Neuronal stem cell (in vitro differentiated cells): ENCODE measurements around the gene AHRR.

Source experiments
- DNase-seq: peaks from one replicate; pipeline ENCODE4 v3.0.0-alpha.2; 2013; ENCODE audit warnings: low spot score
- H2AFZ ChIP-seq: one replicate; pipeline ENCODE4 v1.6.1; 2013; ENCODE audit warnings: mild to moderate bottlenecking, low read length, inconsistent platforms
- H2AK5ac ChIP-seq: 2 replicates; pipeline ENCODE4 v1.6.1; 2013; ENCODE audit warnings: low read depth, mild to moderate bottlenecking, inconsistent platforms, low read length, moderate library complexity, mixed read lengths
- H2BK120ac ChIP-seq: 2 replicates; pipeline ENCODE4 v1.6.1; 2013; ENCODE audit warnings: low read depth, mild to moderate bottlenecking, inconsistent platforms, low read length, moderate library complexity, mixed read lengths
- H2BK12ac ChIP-seq: one replicate; pipeline ENCODE4 v1.6.1; 2013; ENCODE audit warnings: low read length, inconsistent platforms
- H2BK15ac ChIP-seq: 2 replicates; pipeline ENCODE4 v1.6.1; 2013; ENCODE audit warnings: mild to moderate bottlenecking, low read length, inconsistent platforms, mixed read lengths
- H2BK5ac ChIP-seq: one replicate; pipeline ENCODE4 v1.6.1; 2013; ENCODE audit warnings: inconsistent platforms, mild to moderate bottlenecking, low read length, moderate library complexity
- H3K14ac ChIP-seq: one replicate; pipeline ENCODE4 v1.6.1; 2013; ENCODE audit warnings: low read length, inconsistent platforms
- H3K18ac ChIP-seq: 2 replicates; pipeline ENCODE4 v1.6.1; 2013; ENCODE audit warnings: low read length, inconsistent platforms
- H3K23ac ChIP-seq: 2 replicates; pipeline ENCODE4 v1.6.1; 2013; ENCODE audit warnings: low read depth, mild to moderate bottlenecking, mixed read lengths, low read length, inconsistent platforms; ENCODE audit not compliant: poor library complexity
- H3K27ac ChIP-seq: replicated peaks from 3 replicates; pipeline ENCODE4 v1.5.1; 2013; ENCODE audit warnings: low read length, inconsistent platforms
- H3K27me3 ChIP-seq, 3 experiments: 2 replicates each; pipeline ENCODE4 v1.6.1; 2013; ENCODE audit warnings: low read length in 3 of 3, mild to moderate bottlenecking in 2 of 3, inconsistent platforms in 1 of 3, low read depth in 1 of 3, mixed read lengths in 1 of 3, moderate library complexity in 1 of 3; ENCODE audit not compliant: control insufficient read depth in 3 of 3, insufficient read depth in 3 of 3
- H3K36me3 ChIP-seq, 2 donors: replicated peaks in 1 of 2; 2 replicates each; pipeline ENCODE4 v1.6.1; 2013; ENCODE audit warnings: low read length in 2 of 2; ENCODE audit not compliant: control insufficient read depth in 2 of 2, insufficient read depth in 2 of 2
- H3K4ac ChIP-seq: 2 replicates; pipeline ENCODE4 v1.6.1; 2013; ENCODE audit warnings: inconsistent platforms, mild to moderate bottlenecking, low read length, moderate library complexity
- H3K4me1 ChIP-seq, 2 donors: 1 replicate in 1 of 2; 2 replicates in 1 of 2; pipeline ENCODE4 v1.6.1; 2013; ENCODE audit warnings: low read length in 2 of 2, low read depth in 1 of 2; ENCODE audit not compliant: control insufficient read depth in 2 of 2, insufficient read depth in 1 of 2
- H3K4me2 ChIP-seq: one replicate; pipeline ENCODE4 v1.6.1; 2013; ENCODE audit warnings: mild to moderate bottlenecking, low read length, inconsistent platforms; ENCODE audit not compliant: insufficient read depth, poor library complexity, severe bottlenecking
- H3K4me3 ChIP-seq, 2 donors: 2 replicates each; pipeline ENCODE4 v1.5.1; 2013; ENCODE audit warnings: low read length in 2 of 2, mild to moderate bottlenecking in 2 of 2, inconsistent platforms in 1 of 2, moderate library complexity in 1 of 2
- H3K79me1 ChIP-seq: one replicate; pipeline ENCODE4 v1.6.1; 2013; ENCODE audit warnings: low read depth, mild to moderate bottlenecking, inconsistent platforms, low read length, moderate library complexity
- H3K9ac ChIP-seq: one replicate; pipeline ENCODE4 v1.6.1; 2013; ENCODE audit warnings: mild to moderate bottlenecking, low read depth, low read length, inconsistent platforms; ENCODE audit not compliant: poor library complexity
- H3K9me3 ChIP-seq, 2 donors: replicated peaks in 1 of 2; 2 replicates each; pipeline versions ENCODE3 to v1.6.1; 2013; ENCODE audit warnings: low read length in 2 of 2, mild to moderate bottlenecking in 2 of 2, inconsistent platforms in 1 of 2, low read depth in 1 of 2, mixed read lengths in 1 of 2, moderate library complexity in 1 of 2; ENCODE audit not compliant: control insufficient read depth in 2 of 2, insufficient read depth in 1 of 2
- H4K8ac ChIP-seq: one replicate; pipeline ENCODE4 v1.6.1; 2013; ENCODE audit warnings: low read depth, mild to moderate bottlenecking, inconsistent platforms, low read length, moderate library complexity
- H4K91ac ChIP-seq: one replicate; pipeline ENCODE4 v1.6.1; 2013; ENCODE audit warnings: low read length, low read depth, mild to moderate bottlenecking, inconsistent platforms; ENCODE audit not compliant: poor library complexity
- WGBS, 2 donors: extraction: QIAGEN DNeasy Blood & Tissue Kit; methylation state at CpG; one replicate each; pipeline ENCODE4 v1.1.7; 2013; ENCODE audit warnings: missing lambda C conversion rate in 2 of 2, mixed read lengths in 1 of 2; ENCODE audit not compliant: insufficient read length in 2 of 2, insufficient replicate concordance in 1 of 2; ENCODE audit errors: extremely low coverage in 2 of 2; 5-methylcytosine and 5-hydroxymethylcytosine counted together

Gene AHRR

DNA sequence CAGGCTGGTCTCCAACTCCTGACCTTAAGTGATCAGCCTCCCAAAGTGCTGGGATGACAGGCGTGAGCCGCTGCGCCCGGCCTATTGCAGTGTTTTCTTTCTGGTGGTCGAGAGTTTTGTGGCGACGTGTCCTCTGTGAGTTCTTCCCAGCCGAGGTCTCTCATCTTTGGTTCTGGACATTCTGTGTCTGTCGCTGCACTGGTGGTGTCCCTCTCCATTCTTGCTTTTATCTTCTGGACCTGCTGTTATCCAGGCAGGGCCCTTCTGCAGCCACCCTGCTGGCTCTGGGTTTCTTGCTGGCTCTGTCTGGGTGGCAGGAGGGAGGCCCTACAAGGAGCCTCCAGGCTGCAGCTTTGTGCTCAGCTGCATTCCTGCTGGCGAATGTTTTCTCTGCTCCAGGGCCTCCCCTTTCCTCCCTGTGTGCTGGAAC lies 72.3 kb downstream of the AHRR start:
- peaks cover 1% of the 10 kb centered on the region for H3K79me1 ChIP-seq
- H3K9me3 ChIP-seq: no peaks in the 10 kb centered on the region
- DNase-seq: no peak
- peak overlapping the region; percentile 70 for H3K18ac ChIP-seq
- H4K91ac ChIP-seq: no peak overlapping the region
- no peak overlapping the region for H3K9ac ChIP-seq
- H3K27me3 ChIP-seq: no peaks in the 10 kb centered on the region
- H3K36me3 ChIP-seq: no peaks in the 10 kb centered on the region
- peak overlapping the region; percentile 80 for H2AFZ ChIP-seq
- no peak overlapping the region for H3K4me2 ChIP-seq
- no CpG with 5 or more reads among the region's 10 CpGs for WGBS, 2 donors
- no peak overlapping the region for H3K14ac ChIP-seq
- H4K8ac ChIP-seq: no peak overlapping the region
- no peak overlapping the region for H3K4me3 ChIP-seq
- no peak overlapping the region for H3K4ac ChIP-seq
- H2BK15ac ChIP-seq: no peak overlapping the region
- H2AK5ac ChIP-seq: no peak overlapping the region
- no peak overlapping the region for H2BK120ac ChIP-seq
- H2BK12ac ChIP-seq: no peak overlapping the region
- no peak overlapping the region for H3K23ac ChIP-seq
- peaks cover 23 to 32% of the 10 kb centered on the region in 2 donors for H3K4me1 ChIP-seq
- no peak overlapping the region for H3K27ac ChIP-seq
- no peak overlapping the region for H2BK5ac ChIP-seq

DNA sequence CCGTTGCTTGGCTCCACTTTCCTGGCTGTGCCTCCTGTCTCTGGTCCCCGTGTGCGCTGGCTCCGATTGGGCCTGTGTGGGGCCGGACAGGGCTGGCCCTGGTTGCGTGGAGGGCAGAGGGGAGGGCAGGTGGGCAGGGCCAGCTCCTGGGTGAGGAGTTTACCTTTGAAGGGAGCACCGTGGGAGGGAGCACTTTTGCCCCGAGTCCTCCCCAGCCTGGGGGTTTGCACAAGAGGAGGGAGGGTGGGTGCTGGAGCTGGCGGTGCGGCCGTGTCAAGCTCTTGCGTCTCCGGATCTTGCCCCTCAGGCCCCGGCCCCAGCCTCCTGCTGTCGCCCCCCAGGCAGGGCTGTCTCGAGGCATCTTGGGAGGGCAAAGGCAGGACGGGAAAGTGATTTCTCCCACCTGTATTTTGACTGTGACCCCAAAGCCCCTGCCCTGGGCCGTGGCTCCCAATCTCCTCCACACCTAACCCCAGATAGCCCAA lies 73.2 kb downstream of the AHRR start:
- no CpG with 5 or more reads among the region's 18 CpGs for WGBS, 2 donors
- no peak overlapping the region for H3K27ac ChIP-seq

DNA sequence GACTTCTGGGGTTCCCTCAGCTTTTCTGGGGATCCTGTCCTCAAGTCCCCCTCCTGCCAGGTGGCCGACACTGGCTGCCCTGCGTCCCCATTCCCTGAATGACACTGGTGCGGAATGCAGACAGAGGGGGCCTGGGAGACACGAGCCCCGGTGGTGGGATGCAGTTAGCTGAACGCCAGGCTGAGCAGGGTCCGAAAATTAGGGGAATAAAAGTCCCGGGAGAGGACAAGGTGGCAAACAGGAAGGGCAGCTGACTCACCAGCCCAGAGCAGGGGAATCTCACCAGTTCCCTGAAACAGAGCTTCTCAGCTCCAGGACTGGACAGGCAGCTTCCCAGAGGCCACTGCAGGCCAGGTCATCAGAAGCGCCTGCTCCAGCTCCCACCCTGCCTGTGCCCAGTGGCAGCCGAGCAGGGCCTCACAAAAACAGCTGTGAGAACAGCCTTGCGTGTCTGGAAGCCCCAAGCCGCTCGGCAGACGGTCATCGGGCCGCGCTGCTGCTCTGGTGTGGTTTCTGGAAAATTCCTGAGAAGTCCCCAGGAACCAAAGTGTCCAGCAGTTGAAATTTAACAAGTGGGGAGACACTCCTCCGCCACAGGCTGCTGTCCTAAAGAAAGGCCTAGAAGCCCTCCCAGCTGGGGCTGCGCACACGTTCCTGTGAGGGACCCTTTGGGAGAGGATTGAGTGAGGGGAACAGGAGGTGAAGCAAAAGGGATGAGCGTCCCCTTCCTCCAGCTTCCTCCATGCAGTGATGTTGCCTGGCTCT lies 73.8 kb downstream of the AHRR start:
- H2BK120ac ChIP-seq: peak overlapping the region; percentile 10
- H2AK5ac ChIP-seq: peak overlapping the region; percentile 100
- H3K79me1 ChIP-seq: peaks cover 1% of the 10 kb centered on the region
- no peak overlapping the region for H4K91ac ChIP-seq
- H3K4me1 ChIP-seq: peaks cover 32 to 38% of the 10 kb centered on the region in 2 donors
- H2AFZ ChIP-seq: peak overlapping the region; percentile 62
- no peaks in the 10 kb centered on the region for H3K36me3 ChIP-seq
- H3K9me3 ChIP-seq: no peaks in the 10 kb centered on the region
- no peak overlapping the region for H3K4me2 ChIP-seq
- peak overlapping the region; percentile 47 for H3K14ac ChIP-seq
- peak overlapping the region; percentile 97 for H3K18ac ChIP-seq
- H3K4me3 ChIP-seq: no peak overlapping the region
- no peak overlapping the region for H3K4ac ChIP-seq
- DNase-seq: no peak
- H2BK15ac ChIP-seq: peak overlapping the region; percentile 98
- peak overlapping the region; percentile 88 for H2BK12ac ChIP-seq
- H3K9ac ChIP-seq: no peak overlapping the region
- H2BK5ac ChIP-seq: peak overlapping the region; percentile 75
- H3K27ac ChIP-seq: no peak overlapping the region
- H3K27me3 ChIP-seq: no peaks in the 10 kb centered on the region
- H3K23ac ChIP-seq: no peak overlapping the region
- no peak overlapping the region for H4K8ac ChIP-seq
- WGBS, 2 donors: no CpG with 5 or more reads among the region's 21 CpGs

More for the DNA sequence above, 73.2 kb downstream of the AHRR start:
- peaks cover 31 to 38% of the 10 kb centered on the region in 2 donors for H3K4me1 ChIP-seq
- no peak for DNase-seq
- H3K4me3 ChIP-seq: no peak overlapping the region
- peak overlapping the region; percentile 81 for H2BK120ac ChIP-seq
- H3K9me3 ChIP-seq: no peaks in the 10 kb centered on the region
- no peak overlapping the region for H3K9ac ChIP-seq
- peak overlapping the region; percentile 97 for H3K18ac ChIP-seq
- peak overlapping the region; percentile 98 for H4K91ac ChIP-seq
- no peaks in the 10 kb centered on the region for H3K27me3 ChIP-seq
- H2AK5ac ChIP-seq: peak overlapping the region; percentile 100
- H3K36me3 ChIP-seq: no peaks in the 10 kb centered on the region
- H3K23ac ChIP-seq: peak overlapping the region; percentile 89
- H2BK5ac ChIP-seq: peak overlapping the region; percentile 75
- H4K8ac ChIP-seq: no peak overlapping the region
- H3K4me2 ChIP-seq: peak overlapping the region; percentile 18
- H3K4ac ChIP-seq: peak overlapping the region; percentile 17
- peak overlapping the region; percentile 98 for H2BK15ac ChIP-seq
- peaks cover 1% of the 10 kb centered on the region for H3K79me1 ChIP-seq
- H2AFZ ChIP-seq: peak overlapping the region; percentile 62
- H2BK12ac ChIP-seq: peak overlapping the region; percentile 88
- peak overlapping the region; percentile 47 for H3K14ac ChIP-seq

DNA sequence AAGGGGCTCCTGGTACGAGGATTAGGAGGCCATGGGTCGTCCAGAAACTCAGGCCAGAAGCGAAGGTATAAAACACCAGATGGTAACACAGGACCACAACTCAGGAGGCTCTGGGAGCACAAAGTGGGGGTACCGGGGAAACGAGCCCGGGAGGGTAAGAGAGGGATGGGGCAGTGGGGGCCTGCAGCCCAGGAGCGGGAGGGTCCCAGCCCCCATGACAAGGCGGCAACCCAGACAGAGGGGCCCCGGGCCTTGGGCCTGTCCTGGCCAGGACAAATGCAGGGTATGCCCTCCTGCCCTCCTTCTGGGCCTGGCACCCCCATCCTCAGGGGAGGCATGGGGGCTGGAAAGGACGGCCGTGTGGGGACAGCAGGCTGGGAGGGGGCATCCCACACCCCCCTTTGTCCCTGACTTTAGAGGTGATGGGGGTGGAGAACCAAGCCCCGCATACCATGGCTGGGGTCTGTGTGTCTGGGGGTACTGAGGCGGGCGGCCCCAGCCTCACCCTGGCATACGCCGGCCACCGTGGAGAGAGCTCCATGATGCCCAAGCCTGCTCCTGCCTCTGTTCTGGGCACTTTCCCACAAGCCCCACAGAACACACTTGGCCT lies 74.5 kb downstream of the AHRR start:
- H2BK15ac ChIP-seq: peak overlapping the region; percentile 91
- no CpG with 5 or more reads among the region's 17 CpGs for WGBS, 2 donors
- H3K4ac ChIP-seq: no peak overlapping the region
- peak overlapping the region; percentile 95 for H2BK12ac ChIP-seq
- H2BK5ac ChIP-seq: no peak overlapping the region
- peak overlapping the region; percentile 85 for H3K18ac ChIP-seq
- peaks cover 32 to 41% of the 10 kb centered on the region in 2 donors for H3K4me1 ChIP-seq
- H3K79me1 ChIP-seq: peaks cover 1% of the 10 kb centered on the region
- H2BK120ac ChIP-seq: peak overlapping the region; percentile 52
- H3K36me3 ChIP-seq: no peaks in the 10 kb centered on the region
- peak overlapping the region; percentile 95 for H2AK5ac ChIP-seq
- H3K9me3 ChIP-seq: no peaks in the 10 kb centered on the region
- H3K23ac ChIP-seq: no peak overlapping the region
- H4K91ac ChIP-seq: peak overlapping the region; percentile 86
- no peak overlapping the region for H4K8ac ChIP-seq
- no peak overlapping the region for H3K4me3 ChIP-seq
- DNase-seq: no peak
- H3K14ac ChIP-seq: peak overlapping the region; percentile 21
- H3K9ac ChIP-seq: no peak overlapping the region
- H3K27ac ChIP-seq: no peak overlapping the region
- H3K4me2 ChIP-seq: no peak overlapping the region
- no peaks in the 10 kb centered on the region for H3K27me3 ChIP-seq
- H2AFZ ChIP-seq: peak overlapping the region; percentile 62
